Skeletal muscle satellite cell (primary cell): ENCODE measurements around the gene TMEM45B.
"Not testable (repeated sequence)": the region's sequence is repeated elsewhere in the genome, so short reads cannot be mapped to it uniquely, and the experiment has no call there.

ENCODE experiments used
- H3K27me3 ChIP-seq: 2 replicates; pipeline ENCODE4 v1.7.0; 2013; ENCODE audit warnings: low read length; ENCODE audit not compliant: control insufficient read depth, insufficient read depth
- H3K36me3 ChIP-seq: 2 replicates; pipeline ENCODE4 v1.7.0; 2013; ENCODE audit warnings: mild to moderate bottlenecking, control low read depth, low read length; ENCODE audit not compliant: insufficient read depth
- H3K4me1 ChIP-seq: 2 replicates; pipeline ENCODE4 v1.7.0; 2013; ENCODE audit warnings: low read length; ENCODE audit not compliant: control insufficient read depth, insufficient read depth
- H3K4me2 ChIP-seq: 2 replicates; pipeline ENCODE4 v1.7.0; 2013; ENCODE audit warnings: mild to moderate bottlenecking, low read length
- H3K4me3 ChIP-seq: 2 replicates; pipeline ENCODE4 v1.7.0; 2013; ENCODE audit warnings: low read length
- H3K9ac ChIP-seq: 2 replicates; pipeline ENCODE4 v1.7.0; 2013; ENCODE audit warnings: mild to moderate bottlenecking, low read depth, low read length, moderate library complexity
- H3K9me3 ChIP-seq: replicated peaks from 2 replicates; pipeline ENCODE4 v1.7.0; 2013; ENCODE audit warnings: mild to moderate bottlenecking, control low read depth, low read length

Gene TMEM45B

GRCh38 chr11:129833260-129833659 lies 17.6 kb downstream of the TMEM45B start:
- H3K9ac ChIP-seq, H3K4me3 ChIP-seq, H3K36me3 ChIP-seq, H3K4me1 ChIP-seq, H3K4me2 ChIP-seq, H3K27me3 ChIP-seq, H3K9me3 ChIP-seq: not testable (repeated sequence)

GRCh38 chr11:129836423-129836891 lies 20.8 kb downstream of the TMEM45B start:
- H3K4me3 ChIP-seq, H3K4me1 ChIP-seq, H3K4me2 ChIP-seq, H3K9ac ChIP-seq, H3K27me3 ChIP-seq, H3K36me3 ChIP-seq, H3K9me3 ChIP-seq: not testable (repeated sequence)

GRCh38 chr11:129836979-129837378 lies 21.3 kb downstream of the TMEM45B start:
- Histone ChIP-seq H3K4me1 (no peaks in the 10 kb centered on the region), H3K36me3 (no peaks in the 10 kb centered on the region), H3K27me3 (no peaks in the 10 kb centered on the region), H3K9me3 (no peaks in the 10 kb centered on the region), H3K9ac (no peak overlapping the region), H3K4me3 (no peak overlapping the region), H3K4me2 (no peak overlapping the region)

GRCh38 chr11:129840236-129840635 lies 24.6 kb downstream of the TMEM45B start:
- Histone ChIP-seq H3K4me3 (no peak overlapping the region), H3K9ac (no peak overlapping the region), H3K27me3 (peaks cover 17% of the 10 kb centered on the region), H3K4me2 (no peak overlapping the region), H3K9me3 (no peaks in the 10 kb centered on the region), H3K36me3 (no peaks in the 10 kb centered on the region), H3K4me1 (no peaks in the 10 kb centered on the region)

- Histone ChIP-seq H3K36me3 (no peaks in the 10 kb centered on the region), H3K27me3 (peaks cover 17% of the 10 kb centered on the region), H3K4me2 (no peak overlapping the region), H3K9me3 (no peaks in the 10 kb centered on the region), H3K4me1 (peaks cover 13% of the 10 kb centered on the region), H3K4me3 (no peak overlapping the region), H3K9ac (no peak overlapping the region)
These were observed 26.5 kb downstream of the TMEM45B start for GRCh38 chr11:129842138-129842537.

- H3K4me3 ChIP-seq, result peak overlapping the region; percentile 0
- H3K36me3 ChIP-seq, result no peaks in the 10 kb centered on the region
- peak overlapping the region; percentile 47 for H3K4me2 ChIP-seq
- H3K9me3 ChIP-seq, result no peaks in the 10 kb centered on the region
- H3K9ac ChIP-seq, result no peak overlapping the region
- peaks cover 14% of the 10 kb centered on the region for H3K4me1 ChIP-seq
- peaks cover 30% of the 10 kb centered on the region for H3K27me3 ChIP-seq
These were observed 31.1 kb downstream of the TMEM45B start for GRCh38 chr11:129846508-129847335.

GRCh38 chr11:129847361-129847760 lies 31.7 kb downstream of the TMEM45B start:
- not testable (repeated sequence) for H3K9ac ChIP-seq, H3K4me3 ChIP-seq, H3K36me3 ChIP-seq, H3K9me3 ChIP-seq
- Histone ChIP-seq H3K4me2 (peak overlapping the region; percentile 47), H3K4me1 (peaks cover 14% of the 10 kb centered on the region), H3K27me3 (peaks cover 34% of the 10 kb centered on the region)

GRCh38 chr11:129849447-129850130 lies 33.9 kb downstream of the TMEM45B start:
- H3K9me3 ChIP-seq, result no peaks in the 10 kb centered on the region
- H3K4me1 ChIP-seq, result peaks cover 20% of the 10 kb centered on the region
- peaks cover 31% of the 10 kb centered on the region for H3K27me3 ChIP-seq
- H3K36me3 ChIP-seq, result no peaks in the 10 kb centered on the region
- no peak overlapping the region for H3K9ac ChIP-seq
- no peak overlapping the region for H3K4me2 ChIP-seq
- no peak overlapping the region for H3K4me3 ChIP-seq

GRCh38 chr11:129852125-129852740 lies 36.6 kb downstream of the TMEM45B start:
- no peak overlapping the region for H3K9ac ChIP-seq
- no peaks in the 10 kb centered on the region for H3K9me3 ChIP-seq
- no peaks in the 10 kb centered on the region for H3K36me3 ChIP-seq
- H3K4me2 ChIP-seq, result no peak overlapping the region
- peaks cover 14% of the 10 kb centered on the region for H3K4me1 ChIP-seq
- H3K27me3 ChIP-seq, result peaks cover 29% of the 10 kb centered on the region
- H3K4me3 ChIP-seq, result no peak overlapping the region

- Histone ChIP-seq H3K27me3 (peaks cover 29% of the 10 kb centered on the region), H3K9me3 (no peaks in the 10 kb centered on the region), H3K4me3 (no peak overlapping the region), H3K4me2 (no peak overlapping the region), H3K36me3 (peaks cover 8% of the 10 kb centered on the region), H3K9ac (no peak overlapping the region), H3K4me1 (peaks cover 14% of the 10 kb centered on the region)
These were observed 38.0 kb downstream of the TMEM45B start for GRCh38 chr11:129853518-129854231.

- Histone ChIP-seq H3K4me3 (no peak overlapping the region), H3K4me2 (no peak overlapping the region), H3K36me3 (peaks cover 8% of the 10 kb centered on the region), H3K9ac (no peak overlapping the region), H3K27me3 (peaks cover 27% of the 10 kb centered on the region), H3K4me1 (peaks cover 14% of the 10 kb centered on the region), H3K9me3 (no peaks in the 10 kb centered on the region)
These were observed 38.7 kb downstream of the TMEM45B start for GRCh38 chr11:129854232-129854805.
